Gastroesophageal sphincter (tissue), 3 donors: ENCODE measurements around the gene POP4.

ENCODE experiments used
- EP300 ChIP-seq: sonication (generic); formaldehyde crosslinking; IDR thresholded peaks from one replicate; pipeline ENCODE4 v1.6.1; 2017; ENCODE audit warnings: antibody characterized with exemption, mild to moderate bottlenecking
- POLR2A ChIP-seq, 2 donors: fragments of 450-650 bp; IDR thresholded peaks; one replicate each; pipeline ENCODE4 v1.6.1; 2017; ENCODE audit warnings: antibody characterized with exemption in 2 of 2, mild to moderate bottlenecking in 2 of 2, moderate library complexity in 1 of 2
- POLR2AphosphoS5 ChIP-seq: sonication (generic); formaldehyde crosslinking; IDR thresholded peaks from one replicate; pipeline ENCODE4 v1.6.1; 2017; ENCODE audit warnings: antibody characterized with exemption
- TF ChIP-seq, protein P1 (sequence below), 4 experiments: fragments of 200-600 bp in 2 of 4; fragments of 450-650 bp in 2 of 4; sonication (generic) in 1 of 4; IDR thresholded peaks; one replicate each; pipeline ENCODE4 v1.5.1; 2017 to 2019; ENCODE audit warnings: antibody characterized with exemption in 4 of 4, mild to moderate bottlenecking in 2 of 4, moderate library complexity in 2 of 4

DNA sequence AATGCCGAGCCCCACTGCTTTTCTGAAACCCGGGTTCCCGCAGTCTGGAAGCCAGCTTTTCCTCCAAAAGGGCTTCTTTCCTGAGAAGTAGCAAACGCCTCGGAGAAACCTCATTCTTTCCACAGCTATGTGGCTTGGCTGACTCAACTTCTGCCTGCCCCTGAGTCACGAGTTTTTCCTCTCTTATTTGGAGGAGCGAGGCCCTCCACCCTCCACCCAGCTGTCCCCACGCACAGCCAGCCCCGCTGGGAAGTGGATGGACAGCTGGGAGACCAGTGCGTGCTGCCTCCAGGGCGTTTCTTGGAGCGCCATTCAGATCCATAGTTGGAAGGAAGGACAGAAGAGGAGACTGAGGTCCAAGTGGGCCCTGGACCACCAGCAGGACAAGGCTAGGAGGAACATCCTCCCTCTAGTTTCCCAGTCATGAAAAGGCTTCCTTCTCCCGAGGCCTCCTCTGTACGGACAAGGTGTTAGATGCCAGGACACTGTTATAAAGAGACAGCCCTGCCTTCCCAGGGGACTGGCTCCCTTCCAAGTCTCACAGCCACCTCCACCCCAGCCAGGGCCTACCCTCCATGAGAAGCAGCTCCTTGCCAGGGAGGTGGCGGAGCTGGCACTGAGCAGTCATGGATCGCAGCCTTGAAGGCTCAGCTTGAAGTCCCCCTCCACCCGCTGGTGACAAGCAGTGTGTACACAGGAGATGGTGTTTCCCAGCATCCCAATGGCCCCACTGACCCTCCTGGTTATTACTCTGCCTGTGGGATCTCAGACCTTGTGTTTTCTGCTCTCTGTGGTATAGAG lies 56.7 kb downstream of the POP4 start:
- TF ChIP-seq POLR2A (IDR thresholded peaks at IDR 0.05) = no peak
- TF ChIP-seq, protein P1, sequence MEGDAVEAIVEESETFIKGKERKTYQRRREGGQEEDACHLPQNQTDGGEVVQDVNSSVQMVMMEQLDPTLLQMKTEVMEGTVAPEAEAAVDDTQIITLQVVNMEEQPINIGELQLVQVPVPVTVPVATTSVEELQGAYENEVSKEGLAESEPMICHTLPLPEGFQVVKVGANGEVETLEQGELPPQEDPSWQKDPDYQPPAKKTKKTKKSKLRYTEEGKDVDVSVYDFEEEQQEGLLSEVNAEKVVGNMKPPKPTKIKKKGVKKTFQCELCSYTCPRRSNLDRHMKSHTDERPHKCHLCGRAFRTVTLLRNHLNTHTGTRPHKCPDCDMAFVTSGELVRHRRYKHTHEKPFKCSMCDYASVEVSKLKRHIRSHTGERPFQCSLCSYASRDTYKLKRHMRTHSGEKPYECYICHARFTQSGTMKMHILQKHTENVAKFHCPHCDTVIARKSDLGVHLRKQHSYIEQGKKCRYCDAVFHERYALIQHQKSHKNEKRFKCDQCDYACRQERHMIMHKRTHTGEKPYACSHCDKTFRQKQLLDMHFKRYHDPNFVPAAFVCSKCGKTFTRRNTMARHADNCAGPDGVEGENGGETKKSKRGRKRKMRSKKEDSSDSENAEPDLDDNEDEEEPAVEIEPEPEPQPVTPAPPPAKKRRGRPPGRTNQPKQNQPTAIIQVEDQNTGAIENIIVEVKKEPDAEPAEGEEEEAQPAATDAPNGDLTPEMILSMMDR (IDR thresholded peaks at IDR 0.05) = no peak
- TF ChIP-seq EP300 = no peak
- TF ChIP-seq POLR2AphosphoS5 = peak; percentile 77
